Calu3 (cell line): ENCODE results near the gene IQCF2. TPM values are rescaled to one million over a fixed set of nuclear protein-coding genes. Genes with fewer than 3 reads are reported as not detected.

ENCODE experiments used
- BruUV-seq: library from RNA; stranded (reverse); fragments of 400-500 nt; replicated peaks from 2 replicates; lab custom pipeline; 2021; lab: Mats Ljungman, UMichigan
- CTCF ChIA-PET: fragments of 300-600 bp; sonication (Branson Sonifier 250); formaldehyde crosslinking; loops from one replicate; lab custom pipeline; 2022; ENCODE audit warnings: antibody characterized with exemption; lab: Charles Lee
- DNase-seq: peaks from one replicate; pipeline ENCODE4 v3.0.0; 2022
- H3K27ac Mint-ChIP-seq: one replicate; pipeline ENCODE4 v1.8.0; 2022; ENCODE audit warnings: mixed read lengths; ENCODE audit not compliant: unreplicated experiment
- H3K27me3 Mint-ChIP-seq: one replicate; pipeline ENCODE4 v1.8.0; 2022; ENCODE audit warnings: mixed read lengths; ENCODE audit not compliant: unreplicated experiment
- H3K36me3 Mint-ChIP-seq: one replicate; pipeline ENCODE4 v1.8.0; 2022; ENCODE audit warnings: mild to moderate bottlenecking, moderate library complexity, mixed read lengths; ENCODE audit not compliant: insufficient read depth, unreplicated experiment
- H3K4me1 Mint-ChIP-seq: one replicate; pipeline ENCODE4 v1.8.0; 2022; ENCODE audit warnings: mild to moderate bottlenecking, low read depth, mixed read lengths; ENCODE audit not compliant: unreplicated experiment
- H3K4me3 Mint-ChIP-seq: one replicate; pipeline ENCODE4 v1.8.0; 2022; ENCODE audit warnings: mild to moderate bottlenecking, low read depth, moderate library complexity, mixed read lengths; ENCODE audit not compliant: unreplicated experiment
- H3K9me3 Mint-ChIP-seq: one replicate; pipeline ENCODE4 v1.8.0; 2022; ENCODE audit warnings: low read depth, mixed read lengths; ENCODE audit not compliant: unreplicated experiment
- CTCF ChIP-seq: fragments of 200-600 bp; IDR thresholded peaks from one replicate; pipeline ENCODE4 v1.8.0; 2022; ENCODE audit warnings: antibody characterized with exemption; ENCODE audit not compliant: unreplicated experiment
- intact Hi-C: fragments of 100-400 bp; cut with micrococcal nuclease; formaldehyde crosslinking; loops from one replicate; pipeline ENCODE4 v1.10.0; 2022; ENCODE audit not compliant: unreplicated experiment
- total RNA-seq: library from RNA; stranded (reverse); gene quantifications from 2 replicates; pipeline ENCODE4 v1.2.3, GENCODE V29; 2022

The IQCF2 gene
- total RNA-seq, 1 experiment from 2014 or later = not detected

- Mint-ChIP-seq H3K4me3 (no peak overlapping the region), H3K4me1 (no peaks in the 10 kb centered on the region), H3K27me3 (peaks cover 71% of the 10 kb centered on the region), H3K27ac (no peak overlapping the region), H3K36me3 (no peaks in the 10 kb centered on the region), H3K9me3 (peaks cover 1% of the 10 kb centered on the region)
- TF ChIP-seq CTCF = no peak
- DNase-seq = no peak
- intact Hi-C loops = no loop called here
- no TSS peak for BruUV-seq
- CTCF ChIA-PET = no interaction called here
These were observed 44.7 kb upstream of the IQCF2 start for GRCh38 chr3:51816723-51817122.

- Mint-ChIP-seq H3K27ac (no peak overlapping the region), H3K27me3 (peaks cover 71% of the 10 kb centered on the region), H3K36me3 (no peaks in the 10 kb centered on the region), H3K4me3 (no peak overlapping the region), H3K4me1 (no peaks in the 10 kb centered on the region), H3K9me3 (peaks cover 3% of the 10 kb centered on the region)
- DNase-seq = no peak
- no TSS peak for BruUV-seq
- CTCF ChIA-PET = no interaction called here
- no peak for TF ChIP-seq CTCF
- intact Hi-C loops = no loop called here
These were observed 44.0 kb upstream of the IQCF2 start for GRCh38 chr3:51817375-51817774.

- TF ChIP-seq CTCF = no peak
- H3K36me3 Mint-ChIP-seq = no peaks in the 10 kb centered on the region
- intact Hi-C loops = no loop called here
- no peak for DNase-seq
- peaks cover 71% of the 10 kb centered on the region for H3K27me3 Mint-ChIP-seq
- no TSS peak for BruUV-seq
- peaks cover 8% of the 10 kb centered on the region for H3K9me3 Mint-ChIP-seq
- no peaks in the 10 kb centered on the region for H3K4me1 Mint-ChIP-seq
- H3K4me3 Mint-ChIP-seq = no peak overlapping the region
- no peak overlapping the region for H3K27ac Mint-ChIP-seq
- CTCF ChIA-PET = no interaction called here
These were observed 42.3 kb upstream of the IQCF2 start for GRCh38 chr3:51819151-51819550.

- no TSS peak for BruUV-seq
- Mint-ChIP-seq H3K4me3 (no peak overlapping the region), H3K27ac (no peak overlapping the region), H3K36me3 (no peaks in the 10 kb centered on the region), H3K4me1 (no peaks in the 10 kb centered on the region), H3K27me3 (peaks cover 67% of the 10 kb centered on the region), H3K9me3 (peaks cover 8% of the 10 kb centered on the region)
- intact Hi-C loops = no loop called here
- DNase-seq = peak; percentile 22
- TF ChIP-seq CTCF = no peak
- CTCF ChIA-PET = interaction anchor here (0.6 kb wide), 1 partner anchor 15 kb away, joined by 3 read pairs; no protein-coding TSS in a partner anchor
These were observed 41.6 kb upstream of the IQCF2 start for GRCh38 chr3:51819709-51820406.
